Measurements from ENCODE around the gene TTC16.

The TTC16 gene

GRCh38 chr9:127680226-127680625, 35.7 kb upstream of the TTC16 start:
- no peak for TF ChIP-seq CTCF (IDR thresholded peaks at IDR 0.05; ENCODE audit: borderline replicate concordance, control extremely low read depth, extremely low read depth, insufficient read depth, missing control alignments)
- in situ Hi-C loops (cut with MboI; ENCODE audit: low sequenced_read_pairs, unreplicated experiment) = no loop called here
- no peak for DNase-seq (ENCODE audit: low spot score)

GRCh38 chr9:127680846-127681245, 35.0 kb upstream of the TTC16 start:
- no peak for TF ChIP-seq CTCF (IDR thresholded peaks at IDR 0.05; ENCODE audit: borderline replicate concordance, control extremely low read depth, extremely low read depth, insufficient read depth, missing control alignments)
- DNase-seq (ENCODE audit: low spot score) = no peak
- in situ Hi-C loops (cut with MboI; ENCODE audit: low sequenced_read_pairs, unreplicated experiment) = no loop called here

- in situ Hi-C loops (cut with MboI; ENCODE audit: low sequenced_read_pairs, unreplicated experiment) = no loop called here
- no peak for TF ChIP-seq CTCF (IDR thresholded peaks at IDR 0.05; ENCODE audit: borderline replicate concordance, control extremely low read depth, extremely low read depth, insufficient read depth, missing control alignments)
- no peak for DNase-seq (ENCODE audit: low spot score)
Observed at GRCh38 chr9:127682351-127683136, 33.3 kb upstream of the TTC16 start.

- in situ Hi-C loops (cut with MboI; ENCODE audit: low sequenced_read_pairs, unreplicated experiment) = no loop called here
- DNase-seq (ENCODE audit: low spot score) = no peak
- no peak for TF ChIP-seq CTCF (IDR thresholded peaks at IDR 0.05; ENCODE audit: borderline replicate concordance, control extremely low read depth, extremely low read depth, insufficient read depth, missing control alignments)
Observed at GRCh38 chr9:127683723-127684122, 32.2 kb upstream of the TTC16 start.

- in situ Hi-C loops (cut with MboI; ENCODE audit: low sequenced_read_pairs, unreplicated experiment) = no loop called here
- DNase-seq (ENCODE audit: low spot score) = no peak
- no peak for TF ChIP-seq CTCF (IDR thresholded peaks at IDR 0.05; ENCODE audit: borderline replicate concordance, control extremely low read depth, extremely low read depth, insufficient read depth, missing control alignments)
Observed at GRCh38 chr9:127684576-127684975, 31.3 kb upstream of the TTC16 start.

- DNase-seq (ENCODE audit: low spot score) = no peak
- in situ Hi-C loops (cut with MboI; ENCODE audit: low sequenced_read_pairs, unreplicated experiment) = no loop called here
- TF ChIP-seq CTCF (IDR thresholded peaks at IDR 0.05; ENCODE audit: borderline replicate concordance, control extremely low read depth, extremely low read depth, insufficient read depth, missing control alignments) = no peak
Observed at GRCh38 chr9:127686461-127687393, 29.2 kb upstream of the TTC16 start.
